B cell (primary cell): ENCODE data around the gene ACER2. TPM values are rescaled to one million over a fixed set of nuclear protein-coding genes. Genes with fewer than 3 reads are reported as not detected.
A peak's percentile ranks its signal among the peaks of the same experiment; 100 is the strongest.

Source experiments
- ATAC-seq: fragments of 200-7000 bp; cut with Tn5 transposase; one replicate; pipeline ENCODE4 v1.10.0; 2021; ENCODE audit warnings: low read depth, mild to moderate bottlenecking, moderate number of reproducible peaks, moderate library complexity
- CTCF ChIA-PET: fragments of 350-600 bp; sonication (Branson Sonifier 250); formaldehyde crosslinking; loops from one replicate; lab custom pipeline; 2021; ENCODE audit warnings: antibody characterized with exemption, inconsistent platforms; lab: Charles Lee
- POLR2A ChIA-PET: fragments of 350-600 bp; sonication (Branson Sonifier 250); formaldehyde crosslinking; loops from one replicate; lab custom pipeline; 2021; ENCODE audit warnings: antibody characterized with exemption; lab: Charles Lee
- DNase-seq: peaks from one replicate; pipeline ENCODE4 v3.0.0; 2013
- H2AFZ ChIP-seq: 2 replicates; pipeline ENCODE4 v1.6.1; 2012; ENCODE audit warnings: mild to moderate bottlenecking, low read depth, low read length; ENCODE audit not compliant: insufficient read depth, poor library complexity, severe bottlenecking
- H3K27ac ChIP-seq, 2 donors: 1 replicate in 1 of 2; 2 replicates in 1 of 2; pipeline ENCODE4 v1.5.1; 2012 to 2013; ENCODE audit warnings: low read length in 2 of 2, mild to moderate bottlenecking in 2 of 2, moderate library complexity in 1 of 2
- H3K27me3 ChIP-seq, 4 experiments: fragments of 200-600 bp in 1 of 4; sonication (generic) in 1 of 4; replicated peaks in 1 of 4; 1 replicate in 2 of 4; 2 replicates in 2 of 4; pipeline versions ENCODE4 v1.6.1 to v1.7.0; 2013 to 2016; ENCODE audit warnings: low read length in 3 of 4, mild to moderate bottlenecking in 2 of 4, mixed read lengths in 1 of 4, moderate library complexity in 1 of 4; ENCODE audit not compliant: insufficient read depth in 4 of 4, control insufficient read depth in 3 of 4; ENCODE audit errors: control extremely low read depth in 1 of 4
- H3K36me3 ChIP-seq, 2 experiments: replicated peaks in 1 of 2; 1 replicate in 1 of 2; 2 replicates in 1 of 2; pipeline versions ENCODE4 v1.6.1 to v1.7.1; 2013; ENCODE audit warnings: low read length in 1 of 2; ENCODE audit not compliant: insufficient read depth in 2 of 2, control insufficient read depth in 1 of 2; ENCODE audit errors: control extremely low read depth in 1 of 2, extremely low read depth in 1 of 2
- H3K4me1 ChIP-seq, 2 donors: fragments of 200-600 bp in 1 of 2; sonication (generic) in 1 of 2; 1 replicate in 1 of 2; 2 replicates in 1 of 2; pipeline versions ENCODE4 v1.5.1 to v1.6.1; 2013 to 2017; ENCODE audit warnings: low read length in 2 of 2; ENCODE audit not compliant: control insufficient read depth in 2 of 2, insufficient read depth in 2 of 2
- H3K4me2 ChIP-seq: replicated peaks from 2 replicates; pipeline ENCODE3; 2012; ENCODE audit warnings: mild to moderate bottlenecking, low read depth, low read length; ENCODE audit not compliant: poor library complexity, severe bottlenecking
- H3K4me3 ChIP-seq, 5 experiments: fragments of 200-600 bp in 1 of 5; sonication (generic) in 1 of 5; 1 replicate in 3 of 5; 2 replicates in 2 of 5; pipeline versions ENCODE4 v1.5.1 to v1.7.0; 2011 to 2016; ENCODE audit warnings: low read length in 4 of 5, mild to moderate bottlenecking in 4 of 5, low read depth in 2 of 5, control low read depth in 1 of 5, moderate library complexity in 1 of 5; ENCODE audit not compliant: insufficient read depth in 1 of 5; ENCODE audit errors: control extremely low read depth in 1 of 5, extremely low read depth in 1 of 5
- H3K79me2 ChIP-seq: fragments of 200-600 bp; sonication (generic); one replicate; pipeline ENCODE4 v1.6.0; 2016; ENCODE audit warnings: low read length; ENCODE audit not compliant: control insufficient read depth, insufficient read depth
- H3K9ac ChIP-seq: fragments of 200-600 bp; sonication (generic); 2 replicates; pipeline ENCODE4 v1.6.1; 2017; ENCODE audit warnings: mild to moderate bottlenecking, low read length, moderate library complexity
- H3K9me3 ChIP-seq, 3 donors: one replicate each; pipeline versions ENCODE4 v1.6.1 to v1.7.1; 2013; ENCODE audit warnings: low read length in 2 of 3; ENCODE audit not compliant: control insufficient read depth in 2 of 3, insufficient read depth in 1 of 3; ENCODE audit errors: control extremely low read depth in 1 of 3
- H4K20me1 ChIP-seq: 2 replicates; pipeline ENCODE4 v1.6.0; 2012; ENCODE audit warnings: mild to moderate bottlenecking, low read length; ENCODE audit not compliant: insufficient read depth, control insufficient read depth, poor library complexity, severe bottlenecking
- H3K27ac Mint-ChIP-seq: one replicate; pipeline ENCODE4 v1.8.0; 2021; ENCODE audit warnings: mixed read lengths
- H3K27me3 Mint-ChIP-seq: one replicate; pipeline ENCODE4 v1.8.0; 2021; ENCODE audit warnings: mixed read lengths
- H3K4me1 Mint-ChIP-seq: one replicate; pipeline ENCODE4 v1.8.0; 2021; ENCODE audit warnings: mixed read lengths
- H3K4me3 Mint-ChIP-seq: one replicate; pipeline ENCODE4 v1.8.0; 2021; ENCODE audit warnings: mixed read lengths
- H3K9me3 Mint-ChIP-seq: one replicate; pipeline ENCODE4 v1.8.0; 2022; ENCODE audit warnings: mixed read lengths; ENCODE audit not compliant: insufficient read depth
- CTCF ChIP-seq: fragments of 200-600 bp; IDR thresholded peaks from one replicate; pipeline ENCODE4 v1.8.0; 2022; ENCODE audit warnings: antibody characterized with exemption, mild to moderate bottlenecking
- EZH2 ChIP-seq: IDR thresholded peaks from 2 replicates; pipeline ENCODE4 v1.6.1; 2012; ENCODE audit warnings: borderline replicate concordance, low read depth, mild to moderate bottlenecking, moderate library complexity, low read length; ENCODE audit not compliant: insufficient read depth, poor library complexity, severe bottlenecking
- WGBS: methylation state at CpG from one replicate; pipeline ENCODE4 v1.1.5; 2013; ENCODE audit warnings: missing lambda C conversion rate; ENCODE audit not compliant: insufficient coverage; 5-methylcytosine and 5-hydroxymethylcytosine counted together
- intact Hi-C: fragments of 100-400 bp; cut with micrococcal nuclease; formaldehyde crosslinking; loops from one replicate; pipeline ENCODE4 v1.10.0; 2022
- polyA plus RNA-seq: library from polyadenylated mRNA; depleted of rRNA; stranded (reverse); fragments of >200 nt; gene quantifications from 2 replicates; pipeline ENCODE4 v1.2.3, GENCODE V29; 2012
- total RNA-seq, 2 donors: library from RNA; stranded (reverse); fragments of 120-200 nt in 1 of 2; gene quantifications; 1 replicate in 1 of 2; 2 replicates in 1 of 2; pipeline versions ENCODE4 v1.2.3 to v1.2.4, GENCODE V29; 2013 to 2022

ACER2 gene
- total and polyA plus RNA-seq, 2 donors (not counting 1 experiment from before 2014, with no cell fraction given) = 1.1 to 5.5 TPM

GRCh38 chr9:19376931-19377330, 31.9 kb upstream of the ACER2 start:
- TF ChIP-seq CTCF (no peak), EZH2 (no peak)
- ChIA-PET POLR2A (no interaction called here), CTCF (interaction anchor here (1.0 to 2.3 kb wide), 3 partner anchors 81 to 328 kb away, joined by 4 to 7 read pairs (median 5); partner anchors contain the start of gene RRAGA)
- DNase-seq (no peak), ATAC-seq (no peak)
- Histone ChIP-seq H3K27me3 (no peaks in the 10 kb centered on the region), H4K20me1 (peaks cover 8% of the 10 kb centered on the region), H3K9me3 (no peaks in the 10 kb centered on the region), H3K4me2 (no peak overlapping the region), H3K27ac (no peak overlapping the region), H3K9ac (no peak overlapping the region), H2AFZ (no peak overlapping the region), H3K4me3 (no peak overlapping the region), H3K4me1 (peaks cover 19 to 20% of the 10 kb centered on the region in 2 donors), H3K79me2 (no peaks in the 10 kb centered on the region), H3K36me3 (peaks cover 18 to 52% of the 10 kb centered on the region in 2 experiments)
- intact Hi-C loops = no loop called here
- Mint-ChIP-seq H3K9me3 (peaks cover 2% of the 10 kb centered on the region), H3K27ac (peak overlapping the region; percentile 57), H3K4me1 (peaks cover 38% of the 10 kb centered on the region), H3K27me3 (no peaks in the 10 kb centered on the region), H3K4me3 (no peak overlapping the region)
- no CpG with 5 or more reads among the region's 2 CpGs for WGBS

GRCh38 chr9:19378164-19378563, 30.6 kb upstream of the ACER2 start:
- H3K4me2 ChIP-seq = peak overlapping the region; percentile 69
- Mint-ChIP-seq H3K27ac (no peak overlapping the region), H3K9me3 (peaks cover 2% of the 10 kb centered on the region), H3K4me3 (peak overlapping the region; percentile 9), H3K4me1 (peaks cover 40% of the 10 kb centered on the region), H3K27me3 (no peaks in the 10 kb centered on the region)
- ATAC-seq (no peak), DNase-seq (no peak)
- H3K9me3 ChIP-seq = no peaks in the 10 kb centered on the region
- H4K20me1 ChIP-seq = peaks cover 8% of the 10 kb centered on the region
- intact Hi-C loops = loop anchor here (2.0 kb wide), 1 partner anchor 79 kb away; no protein-coding TSS in a partner anchor
- H3K4me3 ChIP-seq = no peak overlapping the region
- POLR2A ChIA-PET = no interaction called here
- CTCF ChIA-PET = interaction anchor here (1.6 kb wide), 1 partner anchor 329 kb away, joined by 4 read pairs; the partner anchor contains the start of gene RRAGA
- H3K27me3 ChIP-seq = no peaks in the 10 kb centered on the region
- peaks cover 18 to 52% of the 10 kb centered on the region in 2 experiments for H3K36me3 ChIP-seq
- no CpG with 5 or more reads among the region's 4 CpGs for WGBS
- peak overlapping the region in 1 of 2 donors; percentile 93 for H3K27ac ChIP-seq
- peak overlapping the region; percentile 83 for H3K9ac ChIP-seq
- H3K79me2 ChIP-seq = no peaks in the 10 kb centered on the region
- H2AFZ ChIP-seq = no peak overlapping the region
- peaks cover 19 to 20% of the 10 kb centered on the region in 2 donors for H3K4me1 ChIP-seq
- no peak for TF ChIP-seq CTCF
- TF ChIP-seq EZH2 = no peak
